ENCODE results near the gene IL12RB1. TPM values are rescaled to one million over a fixed set of nuclear protein-coding genes. Genes with fewer than 3 reads are reported as not detected.
A peak's percentile ranks its signal among the peaks of the same experiment; 100 is the strongest.

Gene IL12RB1
- 1.6 TPM for total RNA-seq

DNA sequence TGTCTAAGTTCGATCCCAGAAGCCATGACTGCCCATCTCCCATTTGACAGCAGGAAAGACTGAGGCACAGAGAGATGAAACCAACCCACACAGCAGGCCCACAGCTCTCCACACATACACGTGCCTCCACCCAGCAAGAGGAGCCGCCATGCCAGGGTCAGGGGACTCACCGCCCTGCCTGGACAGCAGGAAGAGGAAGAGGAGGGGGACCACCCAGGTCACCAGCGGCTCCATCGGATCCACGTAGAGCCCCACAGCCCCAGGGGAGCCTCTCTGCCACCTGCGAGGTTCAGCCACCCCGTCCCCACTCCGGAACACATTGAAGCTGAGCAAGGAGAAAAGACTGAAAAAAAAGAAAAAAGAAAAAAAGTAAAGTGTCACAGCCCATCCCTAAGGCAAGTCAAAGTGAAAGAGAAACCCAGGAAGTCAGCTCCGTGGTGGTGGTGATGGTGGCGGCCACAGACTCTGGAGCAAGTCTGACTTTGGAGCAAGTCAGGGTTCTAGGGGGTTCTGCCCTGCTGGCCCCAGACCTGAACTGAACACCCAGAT, at the start of gene IL12RB1:
TSS of gene IL12RB1 (minus strand) at position 345 of the 549 bp plus-strand sequence. CDS start at position 234, 111 bp downstream.
- no peak for DNase-seq (ENCODE audit: low spot score)

- DNase-seq (ENCODE audit: low spot score): no peak
Measured at GRCh38 chr19:18135712-18136584, 49.2 kb upstream of the IL12RB1 start.

GRCh38 chr19:18131841-18132596, 45.3 kb upstream of the IL12RB1 start:
- DNase-seq (ENCODE audit: low spot score): no peak

DNA sequence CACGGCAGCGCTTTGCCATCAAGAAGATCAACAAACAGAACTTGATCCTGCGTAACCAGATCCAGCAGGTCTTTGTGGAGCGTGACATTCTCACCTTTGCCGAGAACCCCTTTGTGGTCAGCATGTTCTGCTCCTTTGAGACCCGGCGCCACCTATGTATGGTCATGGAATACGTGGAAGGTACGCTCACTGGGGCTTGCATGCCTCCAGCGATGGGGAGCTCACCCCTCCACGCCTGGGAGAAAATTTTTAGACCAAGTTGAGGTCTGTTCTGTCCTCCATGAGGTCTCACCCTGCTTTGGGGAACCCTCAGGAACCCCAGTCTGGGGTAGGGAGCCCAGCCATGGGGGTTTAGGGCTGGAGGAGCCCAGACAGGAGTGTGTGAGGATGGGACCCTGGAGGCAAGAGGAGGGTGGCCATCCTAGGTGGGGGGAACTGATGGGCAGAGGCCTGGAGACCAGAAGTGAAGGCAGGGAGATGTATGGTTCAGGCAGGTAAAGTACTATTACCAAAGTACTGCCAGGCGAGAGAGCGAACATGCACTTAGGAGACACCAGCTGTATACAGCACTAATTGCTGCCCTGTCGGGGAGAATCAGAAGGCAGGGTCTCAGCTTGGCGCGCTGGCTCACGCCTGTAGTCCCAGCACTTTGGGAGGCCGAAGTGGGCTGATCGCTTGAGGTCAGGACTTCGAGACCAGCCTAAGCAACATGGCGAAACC, 43.9 kb upstream of the IL12RB1 start:
- DNase-seq (ENCODE audit: low spot score): no peak

DNA sequence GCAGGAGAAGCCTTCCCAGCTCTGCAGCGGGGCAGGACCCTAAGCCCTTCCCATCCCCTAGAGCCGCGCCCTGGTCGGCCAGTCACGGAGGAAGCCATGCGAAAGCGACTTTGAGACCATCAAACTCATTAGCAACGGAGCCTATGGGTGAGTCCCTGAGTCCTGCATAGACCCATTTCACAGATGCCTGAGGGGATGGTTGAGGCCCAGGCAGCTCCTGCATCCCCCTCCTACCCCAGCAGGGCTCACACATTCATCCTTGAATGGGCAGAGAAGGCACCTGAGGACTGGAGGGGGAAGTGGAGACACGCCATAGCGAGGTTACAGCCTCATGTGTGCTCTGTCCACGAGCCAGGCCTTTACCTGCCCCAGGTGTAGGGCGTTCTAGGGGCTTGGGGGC, 42.1 kb upstream of the IL12RB1 start:
- no peak for DNase-seq (ENCODE audit: low spot score)

GRCh38 chr19:18128044-18128443, 41.3 kb upstream of the IL12RB1 start:
- no peak for DNase-seq (ENCODE audit: low spot score)

DNA sequence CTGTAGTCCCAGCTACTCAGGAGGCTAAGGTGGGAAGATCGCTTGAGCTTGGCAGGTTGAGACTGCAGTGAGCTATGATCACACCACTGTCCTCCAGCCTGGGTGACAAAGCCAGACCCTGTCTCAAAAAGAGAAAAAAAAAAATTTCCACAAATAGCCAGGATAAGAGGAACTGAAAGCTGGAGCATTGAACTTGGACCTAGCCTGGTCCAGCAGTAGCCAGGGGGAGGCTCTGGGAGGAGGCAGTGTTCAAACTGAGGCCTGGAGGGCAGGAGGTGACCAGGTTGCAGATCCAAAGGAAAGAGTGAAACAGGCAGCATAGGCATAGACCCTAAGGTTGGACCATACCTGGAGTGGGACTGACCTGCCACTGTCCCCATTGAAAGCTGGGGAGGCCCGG, 39.4 kb upstream of the IL12RB1 start:
- DNase-seq (ENCODE audit: low spot score): no peak

DNA sequence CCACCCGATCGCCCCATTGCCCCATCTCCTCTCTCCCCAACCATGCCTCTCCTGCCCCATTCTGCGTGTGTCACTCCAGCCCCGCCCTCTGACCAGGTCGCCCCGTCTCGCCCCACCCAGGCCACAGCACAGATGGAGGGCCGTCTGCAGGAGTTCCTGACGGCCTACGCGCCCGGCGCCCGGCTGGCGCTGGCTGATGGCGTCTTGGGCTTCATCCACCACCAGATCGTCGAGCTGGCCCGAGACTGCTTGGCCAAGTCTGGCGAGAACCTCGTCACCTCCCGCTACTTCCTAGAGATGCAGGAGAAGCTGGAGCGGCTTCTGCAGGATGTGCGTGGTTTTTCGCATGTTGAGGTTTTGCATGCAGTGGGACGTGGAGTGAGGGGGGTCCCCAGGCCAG, 37.1 kb upstream of the IL12RB1 start:
- DNase-seq (ENCODE audit: low spot score): no peak

DNA sequence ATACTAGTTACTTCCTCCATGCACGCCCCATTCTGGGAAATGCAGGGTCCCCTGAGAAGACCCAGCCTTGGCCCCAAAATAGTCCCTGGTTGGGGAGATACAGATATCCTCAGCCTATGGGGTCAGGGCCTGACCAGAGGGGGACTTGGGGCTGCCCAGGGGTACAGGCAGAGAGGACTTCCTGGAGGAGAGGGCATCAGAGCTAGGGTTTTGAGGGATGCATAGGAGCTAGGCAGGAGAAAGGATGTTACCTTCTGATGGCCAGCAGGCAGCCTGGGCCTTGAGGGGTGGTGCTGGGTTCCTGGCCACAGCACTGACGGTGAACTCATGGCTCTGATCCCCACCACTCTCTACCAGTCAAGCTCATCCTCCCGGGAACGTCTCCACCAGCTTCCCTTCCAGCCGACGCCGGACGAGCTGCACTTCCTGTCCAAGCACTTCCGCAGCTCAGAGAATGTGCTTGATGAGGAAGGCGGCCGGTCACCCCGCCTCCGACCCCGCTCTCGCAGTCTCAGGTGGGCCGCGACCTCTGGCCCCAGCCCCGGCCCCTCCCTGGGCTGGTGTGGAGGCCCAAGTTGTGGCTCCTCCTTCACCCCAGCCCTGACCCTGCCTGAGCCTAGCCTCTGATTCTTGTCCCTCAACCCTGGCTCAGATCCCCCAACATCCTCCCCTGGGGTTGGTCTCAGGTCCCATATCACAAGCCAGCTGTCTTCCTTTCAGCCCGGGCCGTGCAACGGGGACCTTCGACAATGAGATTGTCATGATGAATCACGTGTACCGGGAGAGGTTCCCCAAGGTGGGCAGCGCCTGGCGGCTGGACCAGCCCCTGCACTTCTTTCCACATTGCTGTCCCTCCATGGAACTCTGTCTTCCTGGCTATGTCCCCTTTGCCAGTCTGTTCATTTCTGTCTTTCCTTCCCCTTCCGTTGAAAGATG, 36.4 kb upstream of the IL12RB1 start:
- DNase-seq (ENCODE audit: low spot score): no peak

GRCh38 chr19:18122424-18122823, 35.7 kb upstream of the IL12RB1 start:
- no peak for DNase-seq (ENCODE audit: low spot score)

DNA sequence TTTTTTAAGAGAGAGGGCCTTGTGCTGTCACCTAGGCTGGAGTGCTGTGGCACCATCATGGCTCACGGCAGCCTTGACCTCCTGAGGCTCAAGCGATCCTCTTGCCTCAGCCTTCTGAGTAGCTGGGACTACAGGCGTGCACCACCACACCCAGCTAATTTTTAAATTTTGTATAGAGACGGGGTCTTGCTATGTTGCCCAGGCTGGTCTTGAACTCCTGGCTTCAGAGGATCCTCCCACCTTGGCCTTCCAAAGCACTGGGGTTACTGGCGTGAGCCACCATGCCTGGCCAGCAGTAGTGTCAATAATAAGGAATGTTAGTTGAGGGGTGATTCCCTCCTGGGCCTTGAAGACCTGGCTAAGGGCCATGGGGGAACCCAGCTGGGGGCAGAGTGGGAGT, 34.4 kb upstream of the IL12RB1 start:
- no peak for DNase-seq (ENCODE audit: low spot score)

GRCh38 chr19:18120127-18120526, 33.4 kb upstream of the IL12RB1 start:
- no peak for DNase-seq (ENCODE audit: low spot score)

DNA sequence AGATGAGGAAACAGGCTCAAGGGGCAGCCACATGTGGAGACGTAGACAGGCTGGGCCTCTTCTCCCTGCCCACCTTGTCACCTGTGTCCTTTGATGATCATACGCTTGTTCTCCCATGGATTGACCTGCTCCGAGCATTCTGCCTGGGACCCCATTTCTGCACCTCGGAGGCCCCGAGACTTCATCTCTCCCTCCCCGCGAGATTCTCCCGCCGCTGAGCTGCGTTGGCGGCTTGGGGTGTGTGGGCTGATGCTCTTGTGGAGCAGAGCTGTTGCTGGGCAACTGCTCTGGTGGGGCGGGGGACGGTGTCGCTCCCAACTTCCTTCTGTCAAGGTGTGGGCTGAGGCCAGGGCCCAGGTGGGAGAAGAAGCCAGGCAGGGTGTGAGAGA, 33.0 kb upstream of the IL12RB1 start:
- no peak for DNase-seq (ENCODE audit: low spot score)

GRCh38 chr19:18119013-18119716, 32.4 kb upstream of the IL12RB1 start:
- no peak for DNase-seq (ENCODE audit: low spot score)

DNA sequence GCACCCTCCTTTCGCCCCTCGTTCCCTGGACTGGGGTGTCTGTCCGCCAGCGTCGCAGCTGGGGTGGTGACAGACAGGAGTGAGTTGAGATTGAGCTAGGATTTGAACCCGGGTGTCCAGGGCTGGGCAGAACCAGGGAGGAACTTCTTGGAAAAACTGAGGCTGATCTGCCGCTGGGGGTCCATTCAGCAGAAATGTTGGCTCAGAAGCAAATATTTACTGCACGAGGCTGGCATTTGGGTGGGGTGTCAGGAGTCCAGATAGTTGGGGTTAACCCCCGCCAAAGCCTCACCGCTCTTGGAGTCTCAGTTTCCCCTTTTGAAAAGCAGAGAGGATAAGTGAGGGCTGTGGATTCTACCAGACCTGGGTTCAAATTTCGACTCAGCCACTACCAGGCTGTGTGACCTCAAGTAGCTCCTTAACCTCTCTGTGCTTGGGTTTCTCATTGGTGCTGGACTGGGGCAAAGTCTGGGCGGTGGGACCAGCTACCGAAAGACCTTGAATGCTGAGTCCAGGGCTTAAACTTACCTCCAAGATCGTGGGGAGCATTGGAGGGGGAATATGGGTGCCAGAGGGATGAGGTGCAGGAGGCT, 31.8 kb upstream of the IL12RB1 start:
- DNase-seq (ENCODE audit: low spot score): no peak

DNA sequence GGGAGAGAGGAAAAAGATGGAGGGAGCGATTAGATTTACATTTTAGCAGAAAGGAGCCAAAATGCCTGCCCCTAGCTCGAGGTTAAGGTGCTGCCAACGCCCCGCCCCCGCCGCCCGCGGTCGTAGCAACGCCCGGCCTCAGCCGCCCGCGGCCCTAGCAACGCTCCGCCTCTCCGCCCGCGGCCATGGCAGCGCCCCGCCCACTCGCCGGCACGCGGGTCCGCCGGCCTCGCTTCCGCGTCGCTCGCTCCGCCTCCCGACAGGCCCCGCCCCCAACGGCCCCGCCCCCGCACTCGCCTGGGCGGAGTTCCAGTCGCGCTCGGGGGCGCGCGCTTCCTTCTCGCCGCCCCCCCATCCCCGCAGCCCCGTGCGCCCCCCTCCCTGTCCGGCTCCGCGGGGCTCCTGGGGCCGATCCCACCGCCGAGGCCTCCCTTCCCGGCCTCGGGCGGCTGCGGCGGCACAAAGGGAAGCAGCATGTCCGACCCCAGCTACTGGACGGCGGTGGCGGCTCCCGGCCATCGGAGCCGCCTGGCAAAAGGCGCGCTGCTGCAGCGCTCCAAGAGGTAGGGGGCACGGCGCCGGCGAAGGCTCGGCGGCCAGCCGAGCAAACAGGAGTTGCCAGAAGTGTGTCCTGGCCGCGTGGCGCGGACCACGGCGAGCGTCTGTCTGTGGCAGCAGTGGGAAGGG, 31.1 kb upstream of the IL12RB1 start:
- peak; percentile 90 for DNase-seq (ENCODE audit: low spot score)

- no peak for DNase-seq (ENCODE audit: low spot score)
Measured at GRCh38 chr19:18117364-18117691, 30.6 kb upstream of the IL12RB1 start.

GRCh38 chr19:18114483-18114882, 27.7 kb upstream of the IL12RB1 start:
- DNase-seq (ENCODE audit: low spot score): no peak

DNA sequence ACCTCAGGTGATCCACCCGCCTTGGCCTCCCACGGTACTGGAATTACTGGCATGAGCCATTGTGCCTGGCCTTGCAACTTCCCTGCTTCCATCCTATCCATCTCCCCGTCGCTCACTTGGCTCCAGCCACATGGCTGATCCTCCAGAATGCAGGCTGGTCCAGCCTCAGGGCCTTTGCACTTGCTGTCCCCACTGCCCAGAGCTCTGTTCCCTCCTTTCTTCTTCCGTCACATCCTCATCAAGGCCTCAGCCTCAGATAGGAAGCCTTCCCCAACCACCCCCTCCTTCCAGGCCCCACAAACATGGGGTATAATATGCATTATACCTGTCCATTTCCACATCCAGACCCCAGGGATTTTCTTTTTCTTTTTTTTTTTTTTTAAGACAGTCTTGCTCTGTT, 27.1 kb upstream of the IL12RB1 start:
- no peak for DNase-seq (ENCODE audit: low spot score)

Measured in ureter (tissue), 1 donor.